ENCODE data around the gene NCLN. TPM values are rescaled to one million over a fixed set of nuclear protein-coding genes. Genes with fewer than 3 reads are reported as not detected.
"Not testable (repeated sequence)": the region's sequence is repeated elsewhere in the genome, so short reads cannot be mapped to it uniquely, and the experiment has no call there.

Gene NCLN
- total RNA-seq, 1 donor: 52.7 TPM

DNA sequence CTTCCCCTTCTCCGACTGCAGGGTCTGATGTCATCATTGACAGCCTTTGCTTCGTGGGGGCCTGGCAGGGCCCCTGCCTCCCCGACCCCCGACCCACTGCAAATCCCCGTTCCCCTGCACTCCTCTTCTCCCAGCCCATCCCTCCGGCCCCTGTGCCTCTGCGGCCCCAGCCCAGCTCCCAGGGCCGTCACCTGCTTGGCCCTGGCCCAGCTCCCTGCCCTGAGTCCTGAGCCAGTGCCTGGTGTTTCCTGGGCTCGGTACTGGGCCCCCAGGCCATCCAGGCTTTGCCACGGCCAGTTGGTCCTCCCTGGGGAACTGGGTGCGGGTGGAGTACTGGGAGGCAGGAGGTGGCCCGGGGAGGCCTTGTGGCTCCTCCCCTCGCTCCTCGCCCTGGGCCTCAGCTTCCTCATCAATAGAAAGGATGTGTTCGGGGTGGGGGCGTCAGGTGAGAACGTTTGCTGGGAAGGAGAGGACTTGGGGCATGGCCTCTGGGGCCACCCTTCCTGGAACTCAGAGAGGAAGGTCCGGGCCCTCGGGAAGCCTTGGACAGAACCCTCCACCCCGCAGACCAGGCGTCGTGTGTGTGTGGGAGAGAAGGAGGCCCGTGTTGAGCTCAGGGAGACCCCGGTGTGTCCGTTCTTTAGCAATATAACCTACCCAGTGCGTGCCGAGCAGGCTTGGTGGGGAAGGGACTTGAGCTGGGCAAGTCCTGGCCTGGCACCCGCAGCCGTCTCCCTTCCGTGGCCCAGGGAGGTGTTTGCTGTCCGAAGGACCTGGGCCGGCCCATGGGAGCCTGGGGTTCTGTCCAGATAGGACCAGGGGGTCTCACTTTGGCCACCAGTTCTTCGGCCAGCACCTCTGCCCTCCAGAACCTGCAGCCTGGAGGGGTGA is 22.8 kb downstream of the NCLN start:
- no peak overlapping the region for H3K4me3 ChIP-seq (ENCODE audit: low read depth, low read length)
- no peak for DNase-seq (ENCODE audit: low read depth)
- TF ChIP-seq, protein P1, sequence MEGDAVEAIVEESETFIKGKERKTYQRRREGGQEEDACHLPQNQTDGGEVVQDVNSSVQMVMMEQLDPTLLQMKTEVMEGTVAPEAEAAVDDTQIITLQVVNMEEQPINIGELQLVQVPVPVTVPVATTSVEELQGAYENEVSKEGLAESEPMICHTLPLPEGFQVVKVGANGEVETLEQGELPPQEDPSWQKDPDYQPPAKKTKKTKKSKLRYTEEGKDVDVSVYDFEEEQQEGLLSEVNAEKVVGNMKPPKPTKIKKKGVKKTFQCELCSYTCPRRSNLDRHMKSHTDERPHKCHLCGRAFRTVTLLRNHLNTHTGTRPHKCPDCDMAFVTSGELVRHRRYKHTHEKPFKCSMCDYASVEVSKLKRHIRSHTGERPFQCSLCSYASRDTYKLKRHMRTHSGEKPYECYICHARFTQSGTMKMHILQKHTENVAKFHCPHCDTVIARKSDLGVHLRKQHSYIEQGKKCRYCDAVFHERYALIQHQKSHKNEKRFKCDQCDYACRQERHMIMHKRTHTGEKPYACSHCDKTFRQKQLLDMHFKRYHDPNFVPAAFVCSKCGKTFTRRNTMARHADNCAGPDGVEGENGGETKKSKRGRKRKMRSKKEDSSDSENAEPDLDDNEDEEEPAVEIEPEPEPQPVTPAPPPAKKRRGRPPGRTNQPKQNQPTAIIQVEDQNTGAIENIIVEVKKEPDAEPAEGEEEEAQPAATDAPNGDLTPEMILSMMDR (IDR thresholded peaks at IDR 0.05; ENCODE audit: insufficient read depth, low read depth, low read length): no peak

DNA sequence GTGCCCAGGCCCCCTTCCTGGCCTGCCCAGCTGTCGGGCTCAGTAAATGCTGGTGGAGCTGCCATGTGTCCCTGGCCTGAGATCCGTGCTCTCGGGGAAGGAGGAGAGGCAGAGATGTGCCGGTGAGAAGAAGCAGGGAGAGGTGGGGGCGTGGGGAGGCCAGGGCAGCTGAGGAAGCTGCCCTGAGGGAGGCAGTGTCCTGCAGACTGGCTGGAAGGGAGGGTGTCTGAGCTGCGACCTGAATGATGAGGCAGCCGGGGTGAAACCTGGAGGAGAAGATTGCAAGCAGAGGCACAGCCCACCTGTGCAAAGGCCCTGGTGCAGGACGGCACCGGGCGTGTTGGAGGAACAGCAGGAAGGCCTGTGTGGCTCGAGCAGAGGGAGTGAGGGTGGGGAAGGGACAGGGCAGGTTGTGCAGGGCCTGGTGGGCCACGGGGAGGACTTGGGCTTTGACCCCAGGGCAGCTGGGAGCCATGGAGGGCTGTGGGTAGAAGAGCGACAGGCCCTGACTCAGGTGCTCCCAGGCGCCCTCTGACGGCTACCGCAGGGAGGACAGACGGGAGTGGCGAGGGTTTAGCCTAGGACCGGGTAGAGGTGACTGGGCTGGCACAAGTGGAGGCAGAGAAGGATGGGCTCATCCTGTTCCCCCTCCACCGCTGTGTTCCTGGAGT is 24.8 kb downstream of the NCLN start:
- DNase-seq (ENCODE audit: low read depth): peak; percentile 13
- TF ChIP-seq, protein P1 (IDR thresholded peaks at IDR 0.05; ENCODE audit: insufficient read depth, low read depth, low read length): peak; percentile 68
- H3K4me3 ChIP-seq (ENCODE audit: low read depth, low read length): no peak overlapping the region

DNA sequence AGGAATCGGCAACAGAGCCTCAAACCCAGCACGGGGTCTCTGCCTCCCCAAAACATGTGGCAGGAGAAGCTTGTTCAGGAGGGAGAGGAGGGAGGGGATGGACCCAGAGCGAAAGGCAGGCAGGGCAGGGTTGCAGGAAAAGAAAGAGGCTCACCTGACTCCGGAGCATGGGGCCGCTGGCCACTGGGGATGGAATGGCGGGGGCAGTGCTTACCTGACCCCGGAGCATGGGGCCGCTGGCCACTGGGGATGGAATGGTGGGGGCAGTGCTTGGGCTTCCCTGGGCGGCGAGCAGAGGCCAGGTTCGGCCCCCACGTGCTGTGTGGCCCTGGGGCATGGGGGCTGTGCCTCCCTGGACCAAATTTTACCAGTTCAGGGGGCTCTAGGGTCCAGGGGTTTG is 25.5 kb downstream of the NCLN start:
- no peak for DNase-seq (ENCODE audit: low read depth)
- TF ChIP-seq, protein P1 (IDR thresholded peaks at IDR 0.05; ENCODE audit: insufficient read depth, low read depth, low read length): no peak
- no peak overlapping the region for H3K4me3 ChIP-seq (ENCODE audit: low read depth, low read length)

DNA sequence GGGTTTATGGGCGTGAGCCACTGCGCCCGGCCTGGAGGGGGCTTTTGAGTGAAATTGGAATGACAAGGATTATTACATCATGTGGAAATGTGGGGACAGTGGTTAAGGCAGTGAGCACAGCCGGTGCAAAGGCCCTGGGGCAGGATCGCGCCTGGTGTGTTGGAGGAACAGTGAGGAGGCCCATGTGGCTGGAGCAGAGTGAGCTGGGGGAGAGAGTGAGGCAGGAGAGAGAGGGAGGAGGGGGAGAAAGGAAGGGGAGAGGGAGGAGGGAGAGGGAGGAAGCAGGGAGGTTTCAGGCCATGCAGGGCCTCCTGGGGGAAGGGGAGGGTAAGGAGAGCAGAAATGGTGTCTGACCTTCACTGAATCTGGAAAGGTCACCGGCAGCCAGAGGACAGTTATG is 27.4 kb downstream of the NCLN start:
- no peak for DNase-seq (ENCODE audit: low read depth)
- H3K4me3 ChIP-seq (ENCODE audit: low read depth, low read length): no peak overlapping the region
- TF ChIP-seq, protein P1 (IDR thresholded peaks at IDR 0.05; ENCODE audit: insufficient read depth, low read depth, low read length): no peak

DNA sequence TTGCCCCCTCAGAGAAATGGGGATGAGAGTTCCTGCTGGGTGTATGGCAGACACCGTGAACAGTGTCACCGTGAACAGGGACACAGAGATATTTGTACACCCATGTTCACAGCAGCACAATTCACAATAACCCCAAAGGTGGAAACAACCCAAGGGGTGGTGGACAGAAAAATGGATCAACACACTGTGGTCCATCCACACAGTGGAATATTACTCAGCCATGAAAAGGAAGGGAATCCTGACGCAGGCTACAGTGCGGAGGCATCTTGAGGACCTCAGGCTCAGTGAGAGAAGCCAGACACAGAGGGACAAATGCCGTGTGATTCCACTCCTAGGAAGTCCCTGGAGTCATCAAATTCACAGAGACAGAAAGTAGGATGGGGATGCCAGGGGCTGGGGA is 31.1 kb downstream of the NCLN start:
- no peak overlapping the region for H3K4me3 ChIP-seq (ENCODE audit: low read depth, low read length)
- TF ChIP-seq, protein P1 (IDR thresholded peaks at IDR 0.05; ENCODE audit: insufficient read depth, low read depth, low read length): no peak
- DNase-seq (ENCODE audit: low read depth): no peak

DNA sequence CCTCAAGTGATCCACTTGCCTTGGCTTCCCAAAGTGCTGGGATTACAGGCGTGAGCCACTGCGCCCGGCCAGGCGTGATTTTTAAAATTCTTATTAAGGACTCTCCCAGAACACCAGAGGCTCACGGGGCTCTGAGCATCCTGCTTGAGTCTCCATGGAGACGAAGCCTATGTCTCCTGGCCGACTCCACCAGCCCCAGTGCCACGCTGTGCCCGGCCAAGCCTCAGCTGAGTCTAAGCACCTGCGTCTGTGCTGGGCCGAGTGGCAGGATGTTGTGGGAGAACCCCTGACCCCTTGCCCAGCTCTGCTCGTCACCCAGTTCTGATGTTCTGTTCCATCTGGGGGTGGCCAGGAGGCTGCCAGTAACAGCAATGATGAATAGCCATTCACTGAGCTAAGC is 34.8 kb downstream of the NCLN start:
- TF ChIP-seq, protein P1 (IDR thresholded peaks at IDR 0.05; ENCODE audit: insufficient read depth, low read depth, low read length): no peak
- DNase-seq (ENCODE audit: low read depth): no peak
- no peak overlapping the region for H3K4me3 ChIP-seq (ENCODE audit: low read depth, low read length)

DNA sequence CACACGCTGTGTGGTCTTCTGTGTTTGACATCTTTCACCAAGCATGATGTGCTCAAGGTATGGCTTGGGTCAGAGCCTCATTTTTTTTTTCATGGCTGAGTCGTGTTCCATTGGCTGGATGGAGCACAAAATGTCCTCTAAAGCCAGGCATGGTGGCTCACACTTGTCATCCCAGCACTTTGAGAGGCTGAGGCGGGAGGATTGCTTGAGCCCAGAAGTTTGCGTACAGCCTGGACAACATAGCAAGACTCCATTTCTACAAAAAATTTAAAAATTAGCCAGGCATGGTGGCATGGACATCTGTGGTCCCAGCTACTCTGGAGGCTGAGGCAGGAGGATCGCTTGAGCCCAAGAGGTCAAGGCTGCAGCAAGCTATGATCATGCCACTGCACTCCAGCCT is 35.8 kb downstream of the NCLN start:
- H3K4me3 ChIP-seq (ENCODE audit: low read depth, low read length); DNase-seq (ENCODE audit: low read depth): not testable (repeated sequence)
